HCT116 (cell line): ENCODE results near the gene DHX34. TPM values are rescaled to one million over a fixed set of nuclear protein-coding genes. Genes with fewer than 3 reads are reported as not detected.

ENCODE experiments used
- ATAC-seq: fragments of 200-7000 bp; cut with Tn5 transposase; 2 replicates; pipeline ENCODE4 v1.9.1; 2020; ENCODE audit warnings: mild to moderate bottlenecking, moderate library complexity
- BruUV-seq: library from RNA; stranded (reverse); fragments of 400-500 nt; replicated peaks from 2 replicates; lab custom pipeline; 2021; lab: Mats Ljungman, UMichigan
- CTCF ChIA-PET: fragments of 300-600 bp; sonication (Branson Sonifier 250); formaldehyde crosslinking; loops from one replicate; lab custom pipeline; 2021; ENCODE audit warnings: antibody characterized with exemption; lab: Charles Lee
- POLR2A ChIA-PET: fragments of 300-600, 350-600 bp; sonication (Branson Sonifier 250); formaldehyde crosslinking; loops from one replicate; lab custom pipeline; 2021; ENCODE audit warnings: antibody characterized with exemption; lab: Charles Lee
- RAD21 ChIA-PET, 2 experiments: fragments of 300-600 bp; sonication (Branson Sonifier 250); formaldehyde crosslinking; loops; one replicate each; lab custom pipeline; 2023; ENCODE audit warnings: low total read pairs in 2 of 2; ENCODE audit not compliant: uncharacterized antibody in 2 of 2, unreplicated experiment in 2 of 2, low non-redundant PET in 1 of 2; lab: Charles Lee
- DNase-seq: peaks from one replicate; pipeline ENCODE4 v3.0.0-alpha.2; 2010; ENCODE audit warnings: low read depth, low spot score
- H2AFZ ChIP-seq: fragments of 200-600 bp; shearing (Covaris generic), sonication (generic); 2 replicates; pipeline ENCODE4 v1.6.1; 2017; ENCODE audit warnings: low read depth, mixed run types, mixed read lengths, antibody characterized with exemption, low read length; ENCODE audit not compliant: poor library complexity, severe bottlenecking
- H3K27ac ChIP-seq: 2 replicates; pipeline ENCODE4 v1.5.1; 2012; ENCODE audit warnings: low read depth, low read length
- H3K27me3 ChIP-seq: fragments of 200-600 bp; sonication (generic); 2 replicates; pipeline ENCODE4 v1.6.1; 2016; ENCODE audit warnings: mixed run types, low read length, mixed read lengths; ENCODE audit not compliant: insufficient read depth
- H3K36me3 ChIP-seq, 2 experiments: fragments of 200-500 bp in 1 of 2; fragments of 200-600 bp in 1 of 2; sonication (Bioruptor generic) in 1 of 2; sonication (generic) in 1 of 2; 2 replicates each; pipeline versions ENCODE4 v1.5.1 to v1.6.1; 2014 to 2016; ENCODE audit warnings: low read length in 2 of 2, inconsistent platforms in 1 of 2, mixed read lengths in 1 of 2, mixed run types in 1 of 2; ENCODE audit not compliant: insufficient read depth in 2 of 2, control insufficient read depth in 1 of 2
- H3K4me1 ChIP-seq, 2 experiments: fragments of 200-600 bp in 1 of 2; sonication (generic) in 1 of 2; 2 replicates each; pipeline versions ENCODE4 v1.5.1 to v1.6.1; 2012 to 2017; ENCODE audit warnings: low read length in 2 of 2, inconsistent platforms in 1 of 2, mild to moderate bottlenecking in 1 of 2, mixed read lengths in 1 of 2, mixed run types in 1 of 2, moderate library complexity in 1 of 2; ENCODE audit not compliant: insufficient read depth in 2 of 2, control insufficient read depth in 1 of 2
- H3K4me2 ChIP-seq: fragments of 200-600 bp; sonication (generic); 2 replicates; pipeline ENCODE4 v1.6.1; 2017; ENCODE audit warnings: mixed run types, low read length, mixed read lengths
- H3K4me3 ChIP-seq, 2 experiments: fragments of 200-600 bp in 1 of 2; sonication (generic) in 1 of 2; replicated peaks in 1 of 2; 2 replicates each; pipeline ENCODE4 v1.5.1; 2011 to 2016; ENCODE audit warnings: low read length in 2 of 2, control low read depth in 1 of 2, low read depth in 1 of 2, mild to moderate bottlenecking in 1 of 2, mixed read lengths in 1 of 2, mixed run types in 1 of 2
- H3K79me2 ChIP-seq: fragments of 200-600 bp; sonication (generic); 2 replicates; pipeline ENCODE4 v1.6.1; 2017; ENCODE audit warnings: mild to moderate bottlenecking, mixed run types, low read length, moderate library complexity, mixed read lengths; ENCODE audit not compliant: insufficient read depth
- H3K9ac ChIP-seq: fragments of 200-600 bp; sonication (generic); 2 replicates; pipeline ENCODE4 v1.6.1; 2016; ENCODE audit warnings: low read length, mixed read lengths
- H3K9me2 ChIP-seq: fragments of 200-600 bp; sonication (generic), shearing (Covaris generic); 2 replicates; pipeline ENCODE4 v1.6.1; 2017; ENCODE audit warnings: mixed run types, mild to moderate bottlenecking, moderate library complexity; ENCODE audit not compliant: insufficient read depth
- H3K9me3 ChIP-seq, 2 experiments: fragments of 200-500 bp in 1 of 2; fragments of 200-600 bp in 1 of 2; sonication (Bioruptor generic) in 1 of 2; sonication (generic) in 1 of 2; 2 replicates each; pipeline ENCODE4 v1.6.1; 2014 to 2017; ENCODE audit warnings: low read length in 2 of 2, mixed read lengths in 2 of 2, inconsistent platforms in 1 of 2, low read depth in 1 of 2, mild to moderate bottlenecking in 1 of 2, mixed run types in 1 of 2, moderate library complexity in 1 of 2; ENCODE audit not compliant: control insufficient read depth in 1 of 2, insufficient read depth in 1 of 2
- H4K20me1 ChIP-seq: fragments of 200-600 bp; sonication (generic), shearing (Covaris generic); 2 replicates; pipeline ENCODE4 v1.6.1; 2017; ENCODE audit warnings: mixed run types, mild to moderate bottlenecking, moderate library complexity; ENCODE audit not compliant: insufficient read depth
- CBX3 ChIP-seq: IDR thresholded peaks from 2 replicates; pipeline ENCODE4 v1.6.1; 2012; ENCODE audit warnings: low read depth
- CTCF ChIP-seq, 3 experiments: fragments of 200-600 bp in 1 of 3; sonication (generic) in 1 of 3; IDR thresholded peaks in 2 of 3; conservative IDR thresholded peaks in 1 of 3; 2 replicates each; pipeline ENCODE4 v1.5.1; 2012 to 2017; ENCODE audit warnings: low read depth in 2 of 3, low read length in 2 of 3, antibody characterized with exemption in 1 of 3, borderline replicate concordance in 1 of 3, control low read depth in 1 of 3, mild to moderate bottlenecking in 1 of 3, mixed read lengths in 1 of 3, mixed run types in 1 of 3, moderate library complexity in 1 of 3; ENCODE audit not compliant: insufficient read depth in 1 of 3
- ELF1 ChIP-seq: IDR thresholded peaks from 2 replicates; pipeline ENCODE4 v1.6.1; 2012; ENCODE audit warnings: low read depth, borderline replicate concordance
- JUND ChIP-seq: IDR thresholded peaks from 2 replicates; pipeline ENCODE4 v1.6.1; 2012
- POLR2AphosphoS5 ChIP-seq: IDR thresholded peaks from 2 replicates; pipeline ENCODE4 v1.6.1; 2011; ENCODE audit warnings: mild to moderate bottlenecking, low read depth, low read length, moderate library complexity
- RAD21 ChIP-seq: IDR thresholded peaks from 2 replicates; pipeline ENCODE4 v1.6.1; 2012; ENCODE audit warnings: low read depth, mild to moderate bottlenecking
- SIN3A ChIP-seq: IDR thresholded peaks from 2 replicates; pipeline ENCODE4 v1.6.1; 2012; ENCODE audit warnings: low read depth
- SRF ChIP-seq: IDR thresholded peaks from 2 replicates; pipeline ENCODE4 v1.6.1; 2012; ENCODE audit warnings: low read depth
- TCF7L2 ChIP-seq: IDR thresholded peaks from 2 replicates; pipeline ENCODE4 v1.7.0; 2011; ENCODE audit warnings: borderline replicate concordance, inconsistent platforms; ENCODE audit not compliant: insufficient read depth, insufficient read length; ENCODE audit errors: extremely low read depth
- ZNF274 ChIP-seq: fragments of 200-500 bp; sonication (Bioruptor generic); IDR thresholded peaks from 2 replicates; pipeline ENCODE4 v1.6.1; 2014; ENCODE audit warnings: mild to moderate bottlenecking, low read depth, low read length, inconsistent platforms
- intact Hi-C: fragments of 100-400 bp; cut with micrococcal nuclease; formaldehyde crosslinking; loops from 2 replicates; pipeline ENCODE4 v1.10.0; 2022
- total RNA-seq: library from RNA; stranded (reverse); gene quantifications from one replicate; pipeline ENCODE4 v1.2.1, GENCODE V29; 2021; ENCODE audit not compliant: unreplicated experiment

Gene DHX34
- total RNA-seq, 1 experiment from 2014 or later, result 30.5 TPM

- H2AFZ ChIP-seq, result no peak overlapping the region
Observed at GRCh38 chr19:47430041-47430802, 81.1 kb downstream of the DHX34 start.

DNA sequence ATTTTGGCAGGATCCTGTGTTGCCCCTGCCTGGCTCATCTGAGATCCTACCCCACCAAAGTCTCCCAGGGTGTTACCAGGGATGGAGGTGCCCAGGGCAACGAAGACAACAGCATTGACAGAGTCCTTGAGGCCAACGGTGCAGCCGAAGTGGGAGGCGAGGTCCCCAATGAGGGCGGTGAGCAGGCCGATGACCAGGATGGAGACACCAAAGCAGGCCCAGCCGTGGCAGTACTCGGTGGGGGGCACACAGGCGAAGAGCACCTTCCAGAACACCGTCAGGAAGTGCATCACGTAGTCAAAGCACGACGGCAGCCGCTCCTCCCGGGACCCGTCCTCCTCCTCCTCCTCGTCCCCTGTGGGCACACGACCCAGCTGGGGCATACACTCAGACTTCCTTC lies 83.0 kb downstream of the DHX34 start:
- H3K4me1 ChIP-seq, result peaks cover 18 to 27% of the 10 kb centered on the region in 2 experiments
- H3K9me3 ChIP-seq, result no peaks in the 10 kb centered on the region
- H3K9ac ChIP-seq, result no peak overlapping the region
- no peaks in the 10 kb centered on the region for H3K9me2 ChIP-seq
- no peak for TF ChIP-seq RAD21
- TF ChIP-seq ELF1, result no peak
- TF ChIP-seq CTCF (IDR thresholded peaks at IDR 0.05 in 2 of 3, conservative IDR thresholded peaks at IDR 0.05 in 1 of 3; ENCODE audit: borderline replicate concordance in 1 of 3, insufficient read depth in 1 of 3, low read depth in 2 of 3, low read length in 2 of 3), result no peak
- no peak for TF ChIP-seq POLR2AphosphoS5
- TF ChIP-seq CBX3, result no peak
- TF ChIP-seq ZNF274, result no peak
- no peak for TF ChIP-seq SIN3A
- TF ChIP-seq JUND, result no peak
- TF ChIP-seq SRF, result no peak
- TF ChIP-seq TCF7L2, result no peak
- ChIA-PET RAD21 (no interaction called here), POLR2A (no interaction called here), CTCF (interaction anchor here (1.3 to 2.0 kb wide), 3 partner anchors 266 to 276 kb away, joined by 4 to 8 read pairs (median 7); no protein-coding TSS in a partner anchor)
- H3K36me3 ChIP-seq, result no peaks in the 10 kb centered on the region
- H2AFZ ChIP-seq, result no peak overlapping the region
- H4K20me1 ChIP-seq, result no peaks in the 10 kb centered on the region
- no peak for DNase-seq
- H3K27ac ChIP-seq, result no peak overlapping the region
- no peak for ATAC-seq
- no peaks in the 10 kb centered on the region for H3K27me3 ChIP-seq
- no TSS peak for BruUV-seq
- H3K79me2 ChIP-seq, result no peaks in the 10 kb centered on the region
- no peak overlapping the region for H3K4me2 ChIP-seq
- no peak overlapping the region for H3K4me3 ChIP-seq
- intact Hi-C loops, result loop anchor here (5.0 kb wide), 1 partner anchor 360 kb away; no protein-coding TSS in a partner anchor

More at GRCh38 chr19:47430041-47430802, 81.1 kb downstream of the DHX34 start:
- Histone ChIP-seq H3K9ac (no peak overlapping the region), H3K27me3 (no peaks in the 10 kb centered on the region), H3K4me2 (no peak overlapping the region), H3K9me3 (no peaks in the 10 kb centered on the region), H3K36me3 (no peaks in the 10 kb centered on the region), H4K20me1 (no peaks in the 10 kb centered on the region), H3K9me2 (no peaks in the 10 kb centered on the region), H3K79me2 (no peaks in the 10 kb centered on the region), H3K27ac (no peak overlapping the region), H3K4me3 (no peak overlapping the region), H3K4me1 (peaks cover 26 to 37% of the 10 kb centered on the region in 2 experiments)
- POLR2A ChIA-PET, result no interaction called here
- no TSS peak for BruUV-seq
- ATAC-seq, result no peak
- no peak for DNase-seq
- CTCF ChIA-PET, result interaction anchor here (2.2 kb wide), 1 partner anchor 16 kb away, joined by 9 read pairs; no protein-coding TSS in a partner anchor
- RAD21 ChIA-PET, result no interaction called here
- intact Hi-C loops, result loop anchor here (5.0 kb wide), 1 partner anchor 362 kb away; no protein-coding TSS in a partner anchor
- no peak for TF ChIP-seq SIN3A
